ENCODE results near the gene POLA1.

The POLA1 gene

GRCh38 chrX:24955372-24955930, 261.7 kb downstream of the POLA1 start:
- in situ Hi-C loops (cut with MboI; ENCODE audit: low sequenced_read_pairs), result no loop called here

- in situ Hi-C loops (cut with MboI; ENCODE audit: low sequenced_read_pairs), result no loop called here
Measured at GRCh38 chrX:24956828-24957227, 263.1 kb downstream of the POLA1 start.

GRCh38 chrX:24961809-24962208, 268.1 kb downstream of the POLA1 start:
- in situ Hi-C loops (cut with MboI; ENCODE audit: low sequenced_read_pairs), result no loop called here

- in situ Hi-C loops (cut with MboI; ENCODE audit: low sequenced_read_pairs), result no loop called here
Measured at GRCh38 chrX:24963823-24964222, 270.1 kb downstream of the POLA1 start.

GRCh38 chrX:24965372-24965771, 271.7 kb downstream of the POLA1 start:
- in situ Hi-C loops (cut with MboI; ENCODE audit: low sequenced_read_pairs), result no loop called here

GRCh38 chrX:24969812-24970211, 276.1 kb downstream of the POLA1 start:
- in situ Hi-C loops (cut with MboI; ENCODE audit: low sequenced_read_pairs), result no loop called here

- in situ Hi-C loops (cut with MboI; ENCODE audit: low sequenced_read_pairs), result no loop called here
Measured at GRCh38 chrX:24979081-24979480, 285.4 kb downstream of the POLA1 start.

GRCh38 chrX:24981030-24981429, 287.3 kb downstream of the POLA1 start:
- in situ Hi-C loops (cut with MboI; ENCODE audit: low sequenced_read_pairs), result no loop called here

- in situ Hi-C loops (cut with MboI; ENCODE audit: low sequenced_read_pairs), result no loop called here
Measured at GRCh38 chrX:24982306-24982965, 288.7 kb downstream of the POLA1 start.

- in situ Hi-C loops (cut with MboI; ENCODE audit: low sequenced_read_pairs), result no loop called here
Measured at GRCh38 chrX:24983931-24984330, 290.2 kb downstream of the POLA1 start.

- in situ Hi-C loops (cut with MboI; ENCODE audit: low sequenced_read_pairs), result no loop called here
Measured at GRCh38 chrX:24985120-24985519, 291.4 kb downstream of the POLA1 start.

- in situ Hi-C loops (cut with MboI; ENCODE audit: low sequenced_read_pairs), result no loop called here
Measured at GRCh38 chrX:24987731-24988130, 294.0 kb downstream of the POLA1 start.

- in situ Hi-C loops (cut with MboI; ENCODE audit: low sequenced_read_pairs), result no loop called here
Measured at GRCh38 chrX:24988314-24988713, 294.6 kb downstream of the POLA1 start.

- in situ Hi-C loops (cut with MboI; ENCODE audit: low sequenced_read_pairs), result no loop called here
Measured at GRCh38 chrX:24990535-24990934, 296.8 kb downstream of the POLA1 start.

- in situ Hi-C loops (cut with MboI; ENCODE audit: low sequenced_read_pairs), result no loop called here
Measured at GRCh38 chrX:24993879-24994278, 300.2 kb downstream of the POLA1 start.

GRCh38 chrX:24996096-24996709, 302.5 kb downstream of the POLA1 start:
- in situ Hi-C loops (cut with MboI; ENCODE audit: low sequenced_read_pairs), result no loop called here

- in situ Hi-C loops (cut with MboI; ENCODE audit: low sequenced_read_pairs), result no loop called here
Measured at GRCh38 chrX:24999511-24999910, 305.8 kb downstream of the POLA1 start.

GRCh38 chrX:25001808-25002660, 308.3 kb downstream of the POLA1 start:
- in situ Hi-C loops (cut with MboI; ENCODE audit: low sequenced_read_pairs), result no loop called here

GRCh38 chrX:25002661-25003020, 308.9 kb downstream of the POLA1 start:
- in situ Hi-C loops (cut with MboI; ENCODE audit: low sequenced_read_pairs), result no loop called here

GRCh38 chrX:25003066-25003849, 309.5 kb downstream of the POLA1 start:
- in situ Hi-C loops (cut with MboI; ENCODE audit: low sequenced_read_pairs), result no loop called here

GRCh38 chrX:25004040-25004439, 310.3 kb downstream of the POLA1 start:
- in situ Hi-C loops (cut with MboI; ENCODE audit: low sequenced_read_pairs), result no loop called here
